Vagina (tissue), 2 donors: Measurements from ENCODE around the gene SUGCT. TPM values are rescaled to one million over a fixed set of nuclear protein-coding genes. Genes with fewer than 3 reads are reported as not detected.

Source experiments
- DNase-seq, 2 donors: peaks; one replicate each; pipeline ENCODE4 v3.0.0-alpha.2; 2017; ENCODE audit errors: extremely low spot score in 2 of 2
- H3K27ac ChIP-seq: fragments of 200-600 bp; sonication (generic); one replicate; pipeline ENCODE4 v1.5.1; 2019
- H3K27me3 ChIP-seq: fragments of 200-600 bp; sonication (generic); one replicate; pipeline ENCODE4 v1.5.1; 2019
- H3K36me3 ChIP-seq, 2 donors: fragments of 200-600 bp; sonication (generic); one replicate each; pipeline ENCODE4 v1.5.1; 2017 to 2019
- H3K4me1 ChIP-seq: fragments of 200-600 bp; sonication (generic); one replicate; pipeline ENCODE4 v1.5.1; 2019
- H3K4me3 ChIP-seq, 2 donors: fragments of 200-600 bp; sonication (generic); 1 replicate in 1 of 2; 2 replicates in 1 of 2; pipeline ENCODE4 v1.5.1; 2016 to 2019
- H3K9me3 ChIP-seq: fragments of 200-600 bp; sonication (generic); one replicate; pipeline ENCODE4 v1.5.1; 2019
- POLR2A ChIP-seq, 2 donors: fragments of 450-650 bp; IDR thresholded peaks; one replicate each; pipeline ENCODE4 v1.6.1; 2017; ENCODE audit warnings: antibody characterized with exemption in 2 of 2, mild to moderate bottlenecking in 2 of 2, moderate library complexity in 2 of 2
- POLR2AphosphoS5 ChIP-seq, 2 donors: sonication (generic); formaldehyde crosslinking; IDR thresholded peaks; one replicate each; pipeline ENCODE4 v1.9.0; 2017; ENCODE audit warnings: antibody characterized with exemption in 2 of 2, mild to moderate bottlenecking in 2 of 2, low read depth in 1 of 2; ENCODE audit not compliant: insufficient read depth in 1 of 2
- intact Hi-C: fragments of 100-400 bp; cut with DNase I; formaldehyde crosslinking; loops from one replicate; pipeline ENCODE4 v1.15.1; 2023
- total RNA-seq: library from RNA; depleted of rRNA; stranded (reverse); fragments of >200 nt; gene quantifications from one replicate; pipeline ENCODE4 v1.2.3, GENCODE V29; 2016
- TF ChIP-seq, protein P1 (sequence below), 3 experiments: fragments of 450-650 bp in 2 of 3; fragments of 200-600 bp in 1 of 3; sonication (generic) in 1 of 3; IDR thresholded peaks; one replicate each; pipeline ENCODE4 v1.5.1; 2017 to 2019; ENCODE audit warnings: antibody characterized with exemption in 3 of 3, mild to moderate bottlenecking in 2 of 3, moderate library complexity in 2 of 3

The SUGCT gene
- total RNA-seq, 1 donor from 2014 or later, result 2.2 TPM

DNA sequence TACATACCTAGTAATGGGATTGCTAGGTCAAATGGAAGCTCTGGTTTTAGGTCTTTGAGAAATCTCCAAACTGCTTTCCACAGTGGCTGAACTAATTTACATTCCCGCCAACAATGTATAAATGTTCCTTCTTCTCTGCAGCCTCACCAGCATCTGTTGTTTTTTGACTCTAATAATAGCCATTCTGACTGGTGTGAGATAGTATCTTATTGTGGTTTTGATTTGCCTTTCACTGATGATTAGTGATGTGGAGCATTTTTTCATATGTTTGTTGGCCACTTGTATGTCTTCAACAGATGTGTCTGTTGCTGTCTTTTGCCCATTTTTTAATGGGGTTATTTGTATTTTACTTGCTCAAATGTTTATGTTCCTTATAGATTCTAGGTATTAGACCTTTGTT lies 675.5 kb downstream of the SUGCT start:
- H3K4me3 ChIP-seq, result no peak overlapping the region
- DNase-seq, result no peak
- no peaks in the 10 kb centered on the region for H3K27me3 ChIP-seq
- H3K36me3 ChIP-seq, result no peaks in the 10 kb centered on the region
- peaks cover 13% of the 10 kb centered on the region for H3K4me1 ChIP-seq
- H3K27ac ChIP-seq, result no peak overlapping the region
- no peaks in the 10 kb centered on the region for H3K9me3 ChIP-seq
- intact Hi-C loops, result no loop called here
- no peak for TF ChIP-seq POLR2A (IDR thresholded peaks at IDR 0.05)
- TF ChIP-seq, protein P1, sequence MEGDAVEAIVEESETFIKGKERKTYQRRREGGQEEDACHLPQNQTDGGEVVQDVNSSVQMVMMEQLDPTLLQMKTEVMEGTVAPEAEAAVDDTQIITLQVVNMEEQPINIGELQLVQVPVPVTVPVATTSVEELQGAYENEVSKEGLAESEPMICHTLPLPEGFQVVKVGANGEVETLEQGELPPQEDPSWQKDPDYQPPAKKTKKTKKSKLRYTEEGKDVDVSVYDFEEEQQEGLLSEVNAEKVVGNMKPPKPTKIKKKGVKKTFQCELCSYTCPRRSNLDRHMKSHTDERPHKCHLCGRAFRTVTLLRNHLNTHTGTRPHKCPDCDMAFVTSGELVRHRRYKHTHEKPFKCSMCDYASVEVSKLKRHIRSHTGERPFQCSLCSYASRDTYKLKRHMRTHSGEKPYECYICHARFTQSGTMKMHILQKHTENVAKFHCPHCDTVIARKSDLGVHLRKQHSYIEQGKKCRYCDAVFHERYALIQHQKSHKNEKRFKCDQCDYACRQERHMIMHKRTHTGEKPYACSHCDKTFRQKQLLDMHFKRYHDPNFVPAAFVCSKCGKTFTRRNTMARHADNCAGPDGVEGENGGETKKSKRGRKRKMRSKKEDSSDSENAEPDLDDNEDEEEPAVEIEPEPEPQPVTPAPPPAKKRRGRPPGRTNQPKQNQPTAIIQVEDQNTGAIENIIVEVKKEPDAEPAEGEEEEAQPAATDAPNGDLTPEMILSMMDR (IDR thresholded peaks at IDR 0.05), result no peak
- no peak for TF ChIP-seq POLR2AphosphoS5 (IDR thresholded peaks at IDR 0.05; ENCODE audit: insufficient read depth in 1 of 2, low read depth in 1 of 2)

DNA sequence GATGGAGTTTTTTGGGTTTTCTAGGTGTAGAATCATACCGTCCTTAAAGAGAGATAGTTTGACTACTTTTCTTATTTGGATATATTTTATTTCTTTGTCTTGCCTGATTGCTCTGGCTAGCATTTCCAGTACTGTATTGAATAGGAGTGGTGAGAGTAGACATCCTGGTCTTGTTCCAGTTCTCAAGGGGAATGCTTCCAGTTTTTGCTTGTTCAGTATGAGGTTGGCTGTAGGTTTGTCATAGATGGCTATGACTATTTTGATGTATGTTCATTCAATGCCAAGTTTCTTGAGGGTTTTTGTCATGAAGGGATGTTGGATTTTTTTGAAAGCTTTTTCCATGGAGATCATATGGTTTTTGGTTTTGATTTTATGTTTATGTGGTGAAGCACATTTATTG lies 676.9 kb downstream of the SUGCT start:
- no peak for TF ChIP-seq POLR2AphosphoS5 (IDR thresholded peaks at IDR 0.05; ENCODE audit: insufficient read depth in 1 of 2, low read depth in 1 of 2)
- no peak for TF ChIP-seq POLR2A (IDR thresholded peaks at IDR 0.05)
- TF ChIP-seq, protein P1 (IDR thresholded peaks at IDR 0.05), result no peak
- Histone ChIP-seq H3K4me1 (peaks cover 13% of the 10 kb centered on the region), H3K4me3 (no peak overlapping the region), H3K36me3 (no peaks in the 10 kb centered on the region), H3K27ac (no peak overlapping the region), H3K9me3 (no peaks in the 10 kb centered on the region), H3K27me3 (no peaks in the 10 kb centered on the region)
- intact Hi-C loops, result no loop called here
- DNase-seq, result no peak

DNA sequence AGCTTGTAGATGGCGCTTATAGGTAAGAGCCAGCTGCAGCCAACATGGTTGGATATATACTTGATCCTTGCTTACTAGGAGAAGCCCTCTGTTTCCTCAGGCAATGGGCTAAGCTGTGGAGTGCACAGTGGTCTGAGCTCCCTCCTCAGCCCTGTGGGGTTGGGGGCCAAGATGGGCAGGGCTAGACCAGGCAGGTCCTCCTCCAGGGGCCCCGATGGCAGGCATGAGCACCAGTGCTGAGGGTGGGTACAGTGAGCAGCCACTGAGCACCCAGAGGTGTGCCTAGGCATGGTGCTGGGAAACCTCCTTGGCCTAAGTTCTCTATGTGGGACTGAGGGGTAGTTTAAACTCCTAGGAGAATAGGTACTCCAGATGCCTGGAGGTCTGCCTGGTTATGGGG lies 680.2 kb downstream of the SUGCT start:
- TF ChIP-seq POLR2AphosphoS5 (IDR thresholded peaks at IDR 0.05; ENCODE audit: insufficient read depth in 1 of 2, low read depth in 1 of 2) (no peak), POLR2A (IDR thresholded peaks at IDR 0.05) (no peak)
- TF ChIP-seq, protein P1 (IDR thresholded peaks at IDR 0.05), result no peak
- no peaks in the 10 kb centered on the region for H3K9me3 ChIP-seq
- H3K4me3 ChIP-seq, result no peak overlapping the region
- H3K4me1 ChIP-seq, result no peaks in the 10 kb centered on the region
- intact Hi-C loops, result no loop called here
- DNase-seq, result no peak
- H3K36me3 ChIP-seq, result no peaks in the 10 kb centered on the region
- no peak overlapping the region for H3K27ac ChIP-seq
- no peaks in the 10 kb centered on the region for H3K27me3 ChIP-seq

DNA sequence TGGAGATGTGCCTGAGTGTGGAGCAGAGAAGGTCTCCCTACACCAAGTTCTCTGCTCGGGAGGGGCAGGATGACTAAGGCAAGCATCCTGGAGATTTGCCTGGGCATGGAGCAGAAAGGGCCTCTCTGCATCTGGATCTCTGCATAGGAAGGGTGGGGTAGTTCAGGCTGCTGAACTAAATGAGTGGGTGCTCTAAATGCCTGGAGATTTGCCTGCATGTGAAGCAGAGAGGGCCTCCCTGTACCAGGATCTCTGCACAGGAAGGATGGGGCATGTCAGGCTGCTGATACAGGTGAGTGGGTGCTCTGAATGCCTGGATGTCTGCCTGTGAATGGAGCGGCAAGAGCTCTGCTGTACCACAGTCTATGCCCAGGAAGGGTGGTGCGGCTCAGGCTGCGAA lies 680.7 kb downstream of the SUGCT start:
- no peaks in the 10 kb centered on the region for H3K4me1 ChIP-seq
- no peak overlapping the region for H3K4me3 ChIP-seq

DNA sequence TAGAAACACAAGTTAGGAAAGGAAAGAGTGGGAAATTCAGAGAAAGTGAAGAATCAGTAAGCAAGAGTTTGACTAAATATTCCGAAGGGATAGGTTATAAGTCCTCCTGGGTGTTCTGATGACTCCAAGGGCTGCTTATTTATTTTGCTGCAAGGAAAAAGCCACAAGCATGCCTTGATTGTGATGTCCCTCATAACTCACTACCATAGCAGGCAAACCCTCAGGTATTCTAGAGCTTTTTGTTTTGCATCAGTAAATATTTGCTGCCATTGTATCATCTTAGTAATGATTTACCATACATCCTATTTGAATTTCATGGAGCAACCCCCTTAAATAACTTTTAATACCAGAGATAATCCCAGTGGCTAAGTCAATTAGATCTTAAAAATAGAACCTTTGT lies 688.1 kb downstream of the SUGCT start:
- intact Hi-C loops, result no loop called here
- no peak for DNase-seq
- no peaks in the 10 kb centered on the region for H3K27me3 ChIP-seq
- no peak overlapping the region for H3K4me3 ChIP-seq
- no peaks in the 10 kb centered on the region for H3K36me3 ChIP-seq
- no peaks in the 10 kb centered on the region for H3K9me3 ChIP-seq
- peaks cover 15% of the 10 kb centered on the region for H3K4me1 ChIP-seq
- no peak overlapping the region for H3K27ac ChIP-seq
- TF ChIP-seq, protein P1 (IDR thresholded peaks at IDR 0.05), result no peak
- no peak for TF ChIP-seq POLR2AphosphoS5 (IDR thresholded peaks at IDR 0.05; ENCODE audit: insufficient read depth in 1 of 2, low read depth in 1 of 2)
- no peak for TF ChIP-seq POLR2A (IDR thresholded peaks at IDR 0.05)

More for the DNA sequence above, 680.7 kb downstream of the SUGCT start:
- H3K27ac ChIP-seq, result no peak overlapping the region
- H3K27me3 ChIP-seq, result no peaks in the 10 kb centered on the region
- TF ChIP-seq POLR2AphosphoS5 (IDR thresholded peaks at IDR 0.05; ENCODE audit: insufficient read depth in 1 of 2, low read depth in 1 of 2), result no peak
- TF ChIP-seq, protein P1 (IDR thresholded peaks at IDR 0.05), result no peak
- TF ChIP-seq POLR2A (IDR thresholded peaks at IDR 0.05), result no peak
- no peaks in the 10 kb centered on the region for H3K36me3 ChIP-seq
- no peak for DNase-seq
- intact Hi-C loops, result no loop called here
- no peaks in the 10 kb centered on the region for H3K9me3 ChIP-seq
